Body of pancreas (tissue), 4 donors: ENCODE results near the gene PEAR1.

Experiments
- POLR2A ChIP-seq, 3 donors: fragments of 450-650 bp; IDR thresholded peaks; one replicate each; pipeline ENCODE4 v1.6.1; 2016; ENCODE audit warnings: antibody characterized with exemption in 3 of 3, mild to moderate bottlenecking in 2 of 3
- TF ChIP-seq, protein P1 (sequence below), 7 experiments: fragments of 450-650 bp in 4 of 7; fragments of 200-600 bp in 3 of 7; sonication (generic) in 3 of 7; IDR thresholded peaks; one replicate each; pipeline ENCODE4 v1.5.1; 2016 to 2019; ENCODE audit warnings: antibody characterized with exemption in 7 of 7

DNA sequence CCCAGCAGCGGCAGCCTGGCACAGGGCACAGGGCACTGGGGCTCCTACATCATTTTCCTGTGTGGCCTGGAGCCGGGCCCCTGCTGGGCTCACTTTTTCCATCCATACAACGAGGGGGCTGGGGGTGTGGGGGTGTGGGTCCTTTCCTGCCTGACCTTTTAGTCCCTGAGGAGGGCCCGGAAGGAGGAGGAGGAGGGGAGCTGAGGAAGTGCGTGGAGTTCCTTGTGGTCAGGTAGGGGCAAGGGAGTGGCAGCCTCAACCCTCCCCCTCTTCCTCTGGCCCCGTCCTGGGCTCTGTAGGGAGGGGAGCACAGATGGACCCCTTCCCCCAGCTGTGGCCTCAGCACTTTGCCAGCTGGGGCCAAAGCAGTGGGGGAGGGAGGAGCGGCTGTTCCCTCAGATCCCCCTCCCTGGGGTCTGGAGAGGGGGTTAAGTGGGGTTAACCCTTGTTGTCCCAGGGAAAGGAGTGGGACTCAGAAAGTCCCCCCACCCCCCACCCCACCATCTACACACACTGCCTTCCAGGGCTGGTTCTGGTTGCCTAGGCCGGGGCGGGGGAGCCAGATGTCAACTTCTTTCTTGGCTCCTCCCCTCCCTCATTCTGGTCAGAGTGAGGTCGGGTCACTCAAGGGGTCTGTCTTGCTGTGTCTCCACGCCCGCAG is 27.1 kb upstream of the PEAR1 start:
- TF ChIP-seq, protein P1, sequence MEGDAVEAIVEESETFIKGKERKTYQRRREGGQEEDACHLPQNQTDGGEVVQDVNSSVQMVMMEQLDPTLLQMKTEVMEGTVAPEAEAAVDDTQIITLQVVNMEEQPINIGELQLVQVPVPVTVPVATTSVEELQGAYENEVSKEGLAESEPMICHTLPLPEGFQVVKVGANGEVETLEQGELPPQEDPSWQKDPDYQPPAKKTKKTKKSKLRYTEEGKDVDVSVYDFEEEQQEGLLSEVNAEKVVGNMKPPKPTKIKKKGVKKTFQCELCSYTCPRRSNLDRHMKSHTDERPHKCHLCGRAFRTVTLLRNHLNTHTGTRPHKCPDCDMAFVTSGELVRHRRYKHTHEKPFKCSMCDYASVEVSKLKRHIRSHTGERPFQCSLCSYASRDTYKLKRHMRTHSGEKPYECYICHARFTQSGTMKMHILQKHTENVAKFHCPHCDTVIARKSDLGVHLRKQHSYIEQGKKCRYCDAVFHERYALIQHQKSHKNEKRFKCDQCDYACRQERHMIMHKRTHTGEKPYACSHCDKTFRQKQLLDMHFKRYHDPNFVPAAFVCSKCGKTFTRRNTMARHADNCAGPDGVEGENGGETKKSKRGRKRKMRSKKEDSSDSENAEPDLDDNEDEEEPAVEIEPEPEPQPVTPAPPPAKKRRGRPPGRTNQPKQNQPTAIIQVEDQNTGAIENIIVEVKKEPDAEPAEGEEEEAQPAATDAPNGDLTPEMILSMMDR (IDR thresholded peaks at IDR 0.05) = no peak
- TF ChIP-seq POLR2A (IDR thresholded peaks at IDR 0.05) = no peak
